Measurements from ENCODE around the gene SPATA13.

- no peak for TF ChIP-seq POLR2AphosphoS5 (IDR thresholded peaks at IDR 0.05; ENCODE audit: low read depth, low read length)
- no peak for TF ChIP-seq REST (IDR thresholded peaks at IDR 0.05; ENCODE audit: insufficient read depth in 1 of 2, low read depth in 2 of 2, low read length in 2 of 2)
Measured at GRCh38 chr13:24228852-24229458, 68.4 kb downstream of the SPATA13 start.

Data from PFSK-1 (cell line).